ENCODE measurements around the gene NUAK2.

Gene NUAK2

GRCh38 chr1:205296154-205296553, 25.4 kb downstream of the NUAK2 start:
- H3K36me3 ChIP-seq (ENCODE audit: insufficient read depth, low read length) = no peaks in the 10 kb centered on the region
- no peaks in the 10 kb centered on the region for H3K9me3 ChIP-seq (ENCODE audit: low read length)
- H2AFZ ChIP-seq (ENCODE audit: low read length) = no peak overlapping the region
- no peaks in the 10 kb centered on the region for H3K79me2 ChIP-seq (ENCODE audit: insufficient read depth, low read length)
- no peaks in the 10 kb centered on the region for H3K27me3 ChIP-seq (ENCODE audit: insufficient read depth, low read length)
- no peaks in the 10 kb centered on the region for H3K9me2 ChIP-seq (ENCODE audit: low read depth, low read length)
- H3F3A ChIP-seq (ENCODE audit: insufficient read depth, low read length) = 0 out of 2 replicates have a peak, but pooled peaks cover 11% of the 10 kb centered on the region
- H3K4me1 ChIP-seq (ENCODE audit: insufficient read depth, low read length, severe bottlenecking) = peaks cover 56% of the 10 kb centered on the region
- no peaks in the 10 kb centered on the region for H4K20me1 ChIP-seq (ENCODE audit: insufficient read depth, low read length)
- H3K4me2 ChIP-seq (ENCODE audit: low read length) = no peak overlapping the region
- TF ChIP-seq EZH2 (IDR thresholded peaks at IDR 0.05; ENCODE audit: borderline replicate concordance, low read length) = no peak
- no peak for TF ChIP-seq CTCF (IDR thresholded peaks at IDR 0.05; ENCODE audit: low read length)
- no peak overlapping the region for H3K9ac ChIP-seq (ENCODE audit: low read length)
- H3K4me3 ChIP-seq (ENCODE audit: low read depth, low read length, poor library complexity, severe bottlenecking) = no peak overlapping the region
- no peak overlapping the region for H3K27ac ChIP-seq (ENCODE audit: low read depth, low read length, poor library complexity, severe bottlenecking)

- Histone ChIP-seq H2AFZ (ENCODE audit: low read length) (no peak overlapping the region), H3K9me2 (ENCODE audit: low read depth, low read length) (no peaks in the 10 kb centered on the region), H3K4me1 (ENCODE audit: insufficient read depth, low read length, severe bottlenecking) (peaks cover 46% of the 10 kb centered on the region), H3K9ac (ENCODE audit: low read length) (no peak overlapping the region), H4K20me1 (ENCODE audit: insufficient read depth, low read length) (no peaks in the 10 kb centered on the region), H3F3A (ENCODE audit: insufficient read depth, low read length) (0 out of 2 replicates have a peak, but pooled peaks cover 4% of the 10 kb centered on the region), H3K4me2 (ENCODE audit: low read length) (no peak overlapping the region), H3K79me2 (ENCODE audit: insufficient read depth, low read length) (no peaks in the 10 kb centered on the region), H3K9me3 (ENCODE audit: low read length) (no peaks in the 10 kb centered on the region), H3K4me3 (ENCODE audit: low read depth, low read length, poor library complexity, severe bottlenecking) (no peak overlapping the region), H3K27ac (ENCODE audit: low read depth, low read length, poor library complexity, severe bottlenecking) (no peak overlapping the region), H3K36me3 (ENCODE audit: insufficient read depth, low read length) (no peaks in the 10 kb centered on the region), H3K27me3 (ENCODE audit: insufficient read depth, low read length) (no peaks in the 10 kb centered on the region)
- no peak for TF ChIP-seq EZH2 (IDR thresholded peaks at IDR 0.05; ENCODE audit: borderline replicate concordance, low read length)
- TF ChIP-seq CTCF (IDR thresholded peaks at IDR 0.05; ENCODE audit: low read length) = no peak
Observed at GRCh38 chr1:205294934-205295333, 26.6 kb downstream of the NUAK2 start.

DNA sequence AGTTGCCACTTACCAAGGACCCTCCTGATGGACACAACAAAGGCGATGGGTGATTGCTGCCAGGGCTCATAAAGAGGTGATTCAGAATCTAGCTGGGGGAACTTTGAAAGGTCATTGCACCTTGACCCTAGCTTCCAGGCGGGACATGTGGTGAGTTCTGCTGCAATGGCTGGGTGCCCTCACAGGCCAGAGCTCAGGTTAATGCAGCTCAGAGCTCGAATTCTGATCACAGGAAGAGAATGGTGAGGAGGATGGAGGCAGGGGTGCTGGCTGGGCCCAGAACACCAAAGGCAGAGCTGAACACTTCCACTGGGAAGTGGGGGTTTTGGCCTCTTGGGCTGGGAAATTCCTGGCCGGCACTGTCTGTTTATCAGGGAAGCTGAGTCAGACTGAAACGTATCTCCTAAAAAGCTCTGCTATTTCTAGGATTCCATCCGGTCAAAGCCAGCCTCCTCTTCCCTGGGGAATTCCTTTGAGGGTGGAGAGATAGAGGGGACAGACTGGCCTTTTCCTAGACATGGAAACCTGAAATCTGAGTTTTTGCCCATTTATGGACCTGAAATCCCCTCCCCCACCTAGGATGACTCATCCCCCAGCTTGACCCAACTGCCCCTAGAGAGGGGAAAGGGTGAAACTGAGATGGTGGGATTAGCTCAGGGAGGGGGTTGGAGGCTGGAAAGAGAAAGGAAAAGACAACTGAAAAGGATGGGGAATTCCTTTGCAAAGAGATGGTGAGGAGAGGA, 27.2 kb downstream of the NUAK2 start:
- TF ChIP-seq CTCF (IDR thresholded peaks at IDR 0.05; ENCODE audit: low read length) = no peak
- H3K27me3 ChIP-seq (ENCODE audit: insufficient read depth, low read length) = no peaks in the 10 kb centered on the region
- H2AFZ ChIP-seq (ENCODE audit: low read length) = no peak overlapping the region
- no peaks in the 10 kb centered on the region for H3K36me3 ChIP-seq (ENCODE audit: insufficient read depth, low read length)
- H3K4me3 ChIP-seq (ENCODE audit: low read depth, low read length, poor library complexity, severe bottlenecking) = no peak overlapping the region
- no peaks in the 10 kb centered on the region for H3K9me3 ChIP-seq (ENCODE audit: low read length)
- H3F3A ChIP-seq (ENCODE audit: insufficient read depth, low read length) = 0 out of 2 replicates have a peak, but pooled peaks cover 3% of the 10 kb centered on the region
- peak overlapping the region; percentile 46 for H3K27ac ChIP-seq (ENCODE audit: low read depth, low read length, poor library complexity, severe bottlenecking)
- no peak overlapping the region for H3K4me2 ChIP-seq (ENCODE audit: low read length)
- H3K79me2 ChIP-seq (ENCODE audit: insufficient read depth, low read length) = no peaks in the 10 kb centered on the region
- no peaks in the 10 kb centered on the region for H3K9me2 ChIP-seq (ENCODE audit: low read depth, low read length)
- no peaks in the 10 kb centered on the region for H4K20me1 ChIP-seq (ENCODE audit: insufficient read depth, low read length)
- peaks cover 42% of the 10 kb centered on the region for H3K4me1 ChIP-seq (ENCODE audit: insufficient read depth, low read length, severe bottlenecking)
- H3K9ac ChIP-seq (ENCODE audit: low read length) = no peak overlapping the region

Data from OCI-LY1 (cell line).